ENCODE data around the gene ORMDL2. TPM values are rescaled to one million over a fixed set of nuclear protein-coding genes. Genes with fewer than 3 reads are reported as not detected.

The ORMDL2 gene
- total and polyA plus RNA-seq, 7 donors = 12.6 to 68.2 (median 21.6) TPM

DNA sequence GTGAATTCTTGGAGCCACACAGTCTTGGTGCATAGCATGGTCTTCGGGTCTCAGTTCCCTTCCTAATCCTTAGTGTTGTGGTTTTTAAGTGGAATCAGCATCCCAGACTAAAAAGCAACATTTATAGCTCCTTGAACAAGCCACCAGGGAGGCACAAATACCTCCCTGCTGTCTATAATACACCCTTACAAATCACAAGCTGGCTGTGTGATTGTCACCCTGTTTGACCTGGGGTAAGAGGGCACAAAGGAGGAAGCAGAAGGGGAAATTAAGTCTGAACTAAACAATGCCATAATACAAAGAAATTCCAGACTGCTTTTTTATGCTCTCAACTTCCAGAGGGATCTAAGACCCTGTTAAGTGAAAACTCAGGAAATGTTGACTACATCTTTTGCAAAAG lies 32.6 kb downstream of the ORMDL2 start:
- peaks cover 0 to 20% (median 3%) of the 10 kb centered on the region in 3 donors for H3K27me3 ChIP-seq (ENCODE audit: insufficient read depth in 3 of 3, low read length in 2 of 3)
- TF ChIP-seq, protein P1, sequence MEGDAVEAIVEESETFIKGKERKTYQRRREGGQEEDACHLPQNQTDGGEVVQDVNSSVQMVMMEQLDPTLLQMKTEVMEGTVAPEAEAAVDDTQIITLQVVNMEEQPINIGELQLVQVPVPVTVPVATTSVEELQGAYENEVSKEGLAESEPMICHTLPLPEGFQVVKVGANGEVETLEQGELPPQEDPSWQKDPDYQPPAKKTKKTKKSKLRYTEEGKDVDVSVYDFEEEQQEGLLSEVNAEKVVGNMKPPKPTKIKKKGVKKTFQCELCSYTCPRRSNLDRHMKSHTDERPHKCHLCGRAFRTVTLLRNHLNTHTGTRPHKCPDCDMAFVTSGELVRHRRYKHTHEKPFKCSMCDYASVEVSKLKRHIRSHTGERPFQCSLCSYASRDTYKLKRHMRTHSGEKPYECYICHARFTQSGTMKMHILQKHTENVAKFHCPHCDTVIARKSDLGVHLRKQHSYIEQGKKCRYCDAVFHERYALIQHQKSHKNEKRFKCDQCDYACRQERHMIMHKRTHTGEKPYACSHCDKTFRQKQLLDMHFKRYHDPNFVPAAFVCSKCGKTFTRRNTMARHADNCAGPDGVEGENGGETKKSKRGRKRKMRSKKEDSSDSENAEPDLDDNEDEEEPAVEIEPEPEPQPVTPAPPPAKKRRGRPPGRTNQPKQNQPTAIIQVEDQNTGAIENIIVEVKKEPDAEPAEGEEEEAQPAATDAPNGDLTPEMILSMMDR (IDR thresholded peaks at IDR 0.05) = no peak
- intact Hi-C loops (cut with DNase I) = no loop called here
- no peak for DNase-seq
- WGBS, 3 donors = 4 to 17% (median 9%) methylated on average over 1 of the region's 1 CpG
- H3K36me3 ChIP-seq (ENCODE audit: insufficient read depth in 1 of 2, low read depth in 1 of 2) = no peaks in the 10 kb centered on the region
- H3K27ac ChIP-seq = no peak overlapping the region
- no peaks in the 10 kb centered on the region for H3K9me3 ChIP-seq
- no peak overlapping the region for H3K4me3 ChIP-seq
- ATAC-seq = no peak
- no peaks in the 10 kb centered on the region for H3K4me1 ChIP-seq

DNA sequence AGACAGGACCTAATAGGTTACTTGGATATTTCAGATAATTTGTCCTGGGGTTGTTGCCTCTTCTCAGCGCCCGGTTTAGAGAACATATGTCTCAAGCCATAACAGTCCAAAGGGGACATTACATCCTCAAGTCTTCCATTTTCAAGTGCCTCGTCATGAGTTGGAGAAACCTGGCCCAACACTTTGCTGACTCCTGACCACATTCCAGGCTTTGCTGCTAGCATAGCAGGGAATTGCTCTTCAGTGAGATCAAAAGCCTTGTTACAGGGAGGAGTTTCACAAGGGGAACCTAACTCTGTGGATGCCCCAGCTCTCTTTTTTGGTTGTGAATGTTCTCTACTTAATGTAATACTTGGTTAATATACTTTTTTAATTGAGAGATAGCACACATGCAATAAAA lies 33.1 kb downstream of the ORMDL2 start:
- TF ChIP-seq, protein P1 (IDR thresholded peaks at IDR 0.05) = no peak
- H3K27ac ChIP-seq = no peak overlapping the region
- intact Hi-C loops (cut with DNase I) = no loop called here
- H3K36me3 ChIP-seq (ENCODE audit: insufficient read depth in 1 of 2, low read depth in 1 of 2) = no peaks in the 10 kb centered on the region
- WGBS, 3 donors = 80 to 82% (median 81%) methylated on average over 3 of the region's 3 CpGs
- no peaks in the 10 kb centered on the region for H3K4me1 ChIP-seq
- peaks cover 0 to 20% (median 3%) of the 10 kb centered on the region in 3 donors for H3K27me3 ChIP-seq (ENCODE audit: insufficient read depth in 3 of 3, low read length in 2 of 3)
- no peak for ATAC-seq
- no peak overlapping the region for H3K4me3 ChIP-seq
- no peaks in the 10 kb centered on the region for H3K9me3 ChIP-seq
- DNase-seq = no peak

DNA sequence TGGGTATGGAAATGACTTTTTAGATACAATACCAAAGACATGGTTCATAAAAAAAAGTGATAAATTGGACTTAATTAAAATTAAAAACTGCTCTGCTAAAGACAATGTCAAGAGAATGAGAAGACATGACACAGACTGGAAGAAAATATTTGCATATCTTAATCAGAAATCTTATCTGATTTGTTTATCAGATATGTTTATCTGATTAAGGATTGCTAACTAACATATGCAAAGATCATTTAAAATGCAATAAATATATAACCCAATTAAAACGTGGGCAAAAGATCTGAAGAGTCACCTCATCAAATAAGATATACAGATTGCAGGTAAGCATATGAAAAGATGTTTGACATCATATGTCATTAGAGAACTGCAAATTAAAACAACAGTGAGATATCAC lies 34.9 kb downstream of the ORMDL2 start:
- WGBS, 3 donors = 34 to 39% (median 38%) methylated on average over 1 of the region's 1 CpG
- no peaks in the 10 kb centered on the region for H3K36me3 ChIP-seq (ENCODE audit: insufficient read depth in 1 of 2, low read depth in 1 of 2)
- ATAC-seq (no peak), DNase-seq (no peak)
- no peaks in the 10 kb centered on the region for H3K9me3 ChIP-seq
- H3K4me1 ChIP-seq = no peaks in the 10 kb centered on the region
- peaks cover 0 to 20% (median 3%) of the 10 kb centered on the region in 3 donors for H3K27me3 ChIP-seq (ENCODE audit: insufficient read depth in 3 of 3, low read length in 2 of 3)
- no peak overlapping the region for H3K27ac ChIP-seq
- intact Hi-C loops (cut with DNase I) = no loop called here
- no peak overlapping the region for H3K4me3 ChIP-seq
- TF ChIP-seq, protein P1 (IDR thresholded peaks at IDR 0.05) = no peak

DNA sequence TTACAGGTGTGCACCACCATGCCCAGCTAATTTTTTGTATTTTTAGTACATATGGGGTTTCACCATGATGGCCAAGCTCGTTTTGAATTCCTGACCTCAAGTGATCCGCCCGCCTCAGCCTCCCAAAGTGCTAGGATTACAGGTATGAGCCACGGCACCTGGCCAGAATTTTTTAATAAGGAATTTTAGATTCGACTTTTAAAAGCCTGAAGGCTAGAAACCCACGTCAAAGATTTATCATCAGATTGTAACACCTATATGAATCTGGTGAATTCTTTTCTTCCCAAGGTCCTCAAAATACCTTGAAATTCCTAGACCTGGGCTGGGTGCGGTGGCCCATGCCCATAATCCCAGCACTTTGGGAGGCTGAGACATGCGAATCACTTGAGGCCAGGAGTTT lies 43.6 kb downstream of the ORMDL2 start:
- peaks cover 7% of the 10 kb centered on the region for H3K9me3 ChIP-seq
- ATAC-seq (no peak), DNase-seq (no peak)
- no peak overlapping the region for H3K4me3 ChIP-seq
- no peaks in the 10 kb centered on the region for H3K27me3 ChIP-seq (ENCODE audit: insufficient read depth in 3 of 3, low read length in 2 of 3)
- intact Hi-C loops (cut with DNase I) = no loop called here
- TF ChIP-seq, protein P1 (IDR thresholded peaks at IDR 0.05) = no peak
- WGBS, 3 donors = 88 to 90% (median 89%) methylated on average over 8 of the region's 8 CpGs
- no peak overlapping the region for H3K27ac ChIP-seq
- no peaks in the 10 kb centered on the region for H3K4me1 ChIP-seq
- H3K36me3 ChIP-seq (ENCODE audit: insufficient read depth in 1 of 2, low read depth in 1 of 2) = no peaks in the 10 kb centered on the region

DNA sequence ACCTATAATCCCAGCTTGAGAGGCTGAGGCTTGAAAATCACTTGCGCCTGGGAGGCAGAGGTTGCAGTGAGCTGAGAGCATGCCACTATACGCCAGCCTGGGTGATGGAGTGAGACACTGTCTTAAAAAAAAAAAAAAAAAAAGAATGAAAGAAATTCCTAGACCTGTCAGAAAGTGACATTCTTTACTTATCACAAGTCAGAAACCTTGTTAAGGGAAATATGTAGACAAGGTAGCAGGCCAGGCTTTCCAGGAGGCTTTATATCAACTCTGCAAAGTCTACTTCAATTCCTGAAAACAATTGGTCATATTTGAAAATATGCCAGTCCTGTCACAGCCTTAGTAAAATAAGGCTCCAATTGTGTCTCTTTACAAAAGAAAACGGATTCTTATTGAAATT lies 44.0 kb downstream of the ORMDL2 start:
- Histone ChIP-seq H3K27ac (no peak overlapping the region), H3K9me3 (peaks cover 7% of the 10 kb centered on the region), H3K4me3 (no peak overlapping the region), H3K27me3 (ENCODE audit: insufficient read depth in 3 of 3, low read length in 2 of 3) (no peaks in the 10 kb centered on the region), H3K36me3 (ENCODE audit: insufficient read depth in 1 of 2, low read depth in 1 of 2) (no peaks in the 10 kb centered on the region), H3K4me1 (no peaks in the 10 kb centered on the region)
- WGBS, 3 donors = 67 to 85% (median 83%) methylated on average over 3 of the region's 3 CpGs
- intact Hi-C loops (cut with DNase I) = no loop called here
- DNase-seq (no peak), ATAC-seq (no peak)
- TF ChIP-seq, protein P1 (IDR thresholded peaks at IDR 0.05) = no peak

All from psoas muscle (tissue), 8 donors.